IMR-90 (cell line): ENCODE measurements around the gene TBCD. TPM values are rescaled to one million over a fixed set of nuclear protein-coding genes. Genes with fewer than 3 reads are reported as not detected.

Experiments
- ATAC-seq: fragments of 200-7000 bp; cut with Tn5 transposase; 2 replicates; pipeline ENCODE4 v1.9.1; 2020; ENCODE audit warnings: low read depth, mild to moderate bottlenecking, moderate library complexity
- BruUV-seq: library from RNA; stranded (reverse); fragments of 400-500 nt; replicated peaks from 2 replicates; lab custom pipeline; 2021; lab: Mats Ljungman, UMichigan
- CTCF ChIA-PET: fragments of 300-600 bp; formaldehyde crosslinking; extraction: SDS; loops from one replicate; lab custom pipeline; 2021; ENCODE audit warnings: antibody characterized with exemption; lab: Yijun Ruan, JAX
- POLR2A ChIA-PET: fragments of 300-600 bp; sonication (Branson Sonifier 250); formaldehyde crosslinking; loops from one replicate; lab custom pipeline; 2022; ENCODE audit warnings: antibody characterized with exemption; ENCODE audit not compliant: unreplicated experiment; lab: Charles Lee
- DNase-seq: peaks from one replicate; pipeline ENCODE4 v3.0.0; 2013
- H2AFZ ChIP-seq: replicated peaks from 2 replicates; pipeline ENCODE3; 2013; ENCODE audit warnings: low read length, mild to moderate bottlenecking; ENCODE audit not compliant: poor library complexity
- H2AK5ac ChIP-seq: 2 replicates; pipeline ENCODE4 v1.6.1; 2013; ENCODE audit warnings: low read depth, low read length, inconsistent platforms
- H2AK9ac ChIP-seq: replicated peaks from 2 replicates; pipeline ENCODE3; 2013; ENCODE audit warnings: mild to moderate bottlenecking, low read depth, low read length, moderate library complexity; ENCODE audit not compliant: poor library complexity
- H2BK120ac ChIP-seq: 2 replicates; pipeline ENCODE4 v1.6.1; 2013; ENCODE audit warnings: low read depth, low read length, inconsistent platforms
- H2BK15ac ChIP-seq: 3 replicates; pipeline ENCODE4 v1.6.1; 2013; ENCODE audit warnings: low read depth, low read length, inconsistent platforms
- H2BK20ac ChIP-seq: 2 replicates; pipeline ENCODE4 v1.6.1; 2013; ENCODE audit warnings: low read depth, mild to moderate bottlenecking, inconsistent platforms, low read length, moderate library complexity
- H2BK5ac ChIP-seq: 2 replicates; pipeline ENCODE4 v1.6.1; 2013; ENCODE audit warnings: mild to moderate bottlenecking, low read depth, low read length, inconsistent platforms; ENCODE audit not compliant: poor library complexity, severe bottlenecking
- H3K14ac ChIP-seq: replicated peaks from 2 replicates; pipeline ENCODE4 v1.6.1; 2013; ENCODE audit warnings: low read depth, low read length, inconsistent platforms
- H3K18ac ChIP-seq: 2 replicates; pipeline ENCODE4 v1.6.1; 2013; ENCODE audit warnings: low read depth, low read length, control low read depth
- H3K23ac ChIP-seq: 2 replicates; pipeline ENCODE4 v1.6.1; 2013; ENCODE audit warnings: low read depth, low read length, inconsistent platforms
- H3K27ac ChIP-seq: 2 replicates; pipeline ENCODE4 v1.5.1; 2013; ENCODE audit warnings: mild to moderate bottlenecking, control low read depth, low read length; ENCODE audit not compliant: insufficient read depth
- H3K27me3 ChIP-seq: 2 replicates; pipeline ENCODE4 v1.6.1; 2013; ENCODE audit warnings: low read length; ENCODE audit not compliant: control insufficient read depth, insufficient read depth
- H3K36me3 ChIP-seq: 2 replicates; pipeline ENCODE4 v1.6.1; 2013; ENCODE audit warnings: low read length, mixed read lengths; ENCODE audit not compliant: control insufficient read depth, insufficient read depth
- H3K4ac ChIP-seq: 2 replicates; pipeline ENCODE4 v1.6.1; 2013; ENCODE audit warnings: low read depth, low read length, inconsistent platforms
- H3K4me1 ChIP-seq: 2 replicates; pipeline ENCODE4 v1.6.1; 2013; ENCODE audit warnings: low read length, mixed read lengths; ENCODE audit not compliant: control insufficient read depth, insufficient read depth
- H3K4me2 ChIP-seq: 2 replicates; pipeline ENCODE4 v1.6.1; 2013; ENCODE audit warnings: low read depth, mild to moderate bottlenecking, control low read depth, low read length, moderate library complexity
- H3K4me3 ChIP-seq: 2 replicates; pipeline ENCODE4 v1.5.1; 2013; ENCODE audit warnings: low read depth, mild to moderate bottlenecking, control low read depth, low read length, moderate library complexity; ENCODE audit not compliant: insufficient read depth
- H3K56ac ChIP-seq: 2 replicates; pipeline ENCODE4 v1.6.1; 2013; ENCODE audit warnings: low read length, inconsistent platforms; ENCODE audit not compliant: insufficient read depth; ENCODE audit errors: extremely low read depth
- H3K79me1 ChIP-seq, 2 experiments: 2 replicates each; pipeline ENCODE4 v1.6.1; 2013; ENCODE audit warnings: low read length in 2 of 2, inconsistent platforms in 1 of 2, low read depth in 1 of 2
- H3K9ac ChIP-seq: 2 replicates; pipeline ENCODE4 v1.6.1; 2013; ENCODE audit warnings: low read depth, low read length, control low read depth
- H3K9me1 ChIP-seq: 2 replicates; pipeline ENCODE4 v1.6.1; 2013; ENCODE audit warnings: low read length, inconsistent platforms; ENCODE audit not compliant: insufficient read depth
- H3K9me3 ChIP-seq: 2 replicates; pipeline ENCODE4 v1.6.1; 2013; ENCODE audit warnings: low read length; ENCODE audit not compliant: control insufficient read depth, insufficient read depth
- H4K20me1 ChIP-seq: 2 replicates; pipeline ENCODE4 v1.6.1; 2013; ENCODE audit warnings: low read length, inconsistent platforms; ENCODE audit not compliant: insufficient read depth
- H4K5ac ChIP-seq: 2 replicates; pipeline ENCODE4 v1.6.1; 2013; ENCODE audit warnings: mild to moderate bottlenecking, low read depth, low read length, control low read depth
- H4K8ac ChIP-seq, 2 experiments: 2 replicates each; pipeline ENCODE4 v1.6.1; 2013; ENCODE audit warnings: low read depth in 2 of 2, low read length in 2 of 2, control low read depth in 1 of 2, inconsistent platforms in 1 of 2
- H4K91ac ChIP-seq: 2 replicates; pipeline ENCODE4 v1.6.1; 2013; ENCODE audit warnings: low read depth, low read length, inconsistent platforms; ENCODE audit not compliant: insufficient read depth
- CHD1 ChIP-seq: IDR thresholded peaks from 2 replicates; pipeline ENCODE4 v1.6.1; 2012; ENCODE audit warnings: low read depth, low read length, improper control_type of control experiment
- RAD21 ChIP-seq: IDR thresholded peaks from 2 replicates; pipeline ENCODE4 v1.6.1; 2012; ENCODE audit warnings: low read length, improper control_type of control experiment
- RFX5 ChIP-seq: IDR thresholded peaks from 2 replicates; pipeline ENCODE4 v1.8.0; 2012; ENCODE audit warnings: low read depth, mild to moderate bottlenecking, low read length, moderate library complexity
- WGBS, 2 experiments: methylation state at CpG; one replicate each; pipeline versions ENCODE4 v1.1.5 to v1.1.7; 2013; ENCODE audit warnings: missing lambda C conversion rate in 2 of 2; ENCODE audit not compliant: insufficient read length in 1 of 2; ENCODE audit errors: extremely low coverage in 2 of 2; 5-methylcytosine and 5-hydroxymethylcytosine counted together
- dilution Hi-C: fragments of 300-500 bp; cut with HindIII; formaldehyde crosslinking; loops from one replicate; pipeline ENCODE4 v1.14.3; 2018; ENCODE audit warnings: low sequenced_read_pairs; ENCODE audit not compliant: unreplicated experiment
- in situ Hi-C: fragments of 300-500 bp; cut with MboI; formaldehyde crosslinking; loops from 3 replicates; pipeline ENCODE4 v1.14.3; 2019; ENCODE audit warnings: low sequenced_read_pairs, inconsistent platforms, mixed read lengths
- intact Hi-C: fragments of 100-400 bp; cut with micrococcal nuclease; formaldehyde crosslinking; loops from 2 replicates; pipeline ENCODE4 v1.10.0; 2022
- polyA plus RNA-seq, 3 experiments: library from polyadenylated mRNA; depleted of rRNA; stranded (reverse); fragments of >200 nt; gene quantifications; 2 replicates each; pipeline ENCODE4 v1.2.3, GENCODE V29; 2012; ENCODE audit warnings: low replicate concordance in 1 of 3
- total RNA-seq: library from RNA; depleted of rRNA; stranded (reverse); fragments of >200 nt; gene quantifications from 2 replicates; pipeline ENCODE4 v1.2.3, GENCODE V29; 2012
- TF ChIP-seq, protein P1 (sequence below): conservative IDR thresholded peaks from 2 replicates; pipeline ENCODE4 v1.5.1; 2012; ENCODE audit warnings: mild to moderate bottlenecking, low read depth, low read length, improper control_type of control experiment
- TF ChIP-seq, protein P2 (sequence below): fragments of 150-350 bp; IDR thresholded peaks from 2 replicates; pipeline ENCODE4 v1.6.1; 2017; ENCODE audit warnings: mild to moderate bottlenecking, antibody characterized with exemption, low read length, low read depth

TBCD gene
- total and polyA plus RNA-seq, 2 of the 4 experiments (the other 2 are of a cell fraction) = 21.9 to 54.5 TPM

DNA sequence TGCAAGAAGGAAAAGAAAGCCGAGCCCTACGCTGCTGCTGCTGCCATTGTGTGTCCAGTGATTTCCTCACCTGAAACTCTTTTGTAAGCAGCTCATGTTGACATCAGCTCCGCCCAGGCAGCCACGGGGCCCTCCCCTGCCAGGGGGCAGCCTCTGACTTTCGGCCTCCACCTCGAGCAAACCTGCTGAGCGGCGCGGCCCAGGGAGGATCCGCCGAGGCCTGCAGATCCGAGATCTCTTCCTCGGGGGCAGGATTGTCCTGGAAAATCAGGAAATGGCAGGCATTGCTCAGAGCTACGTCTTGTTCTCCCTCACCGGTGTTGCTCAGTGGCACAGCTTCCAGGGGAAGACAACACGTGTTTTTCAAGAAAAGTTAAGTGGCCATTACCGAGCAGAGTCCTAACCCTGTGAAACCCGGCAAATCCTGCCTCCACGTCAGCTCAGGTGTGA lies 123.6 kb downstream of the TBCD start:
- BruUV-seq = no TSS peak
- in situ Hi-C loops (no loop called here), intact Hi-C loops (loop anchor here (5.0 kb wide), 1 partner anchor 93 kb away; no protein-coding TSS in a partner anchor), dilution Hi-C loops (no loop called here)
- no peak overlapping the region for H3K14ac ChIP-seq
- no peaks in the 10 kb centered on the region for H3K27me3 ChIP-seq
- no peak overlapping the region for H4K91ac ChIP-seq
- H2BK120ac ChIP-seq = no peak overlapping the region
- no peak overlapping the region for H2AFZ ChIP-seq
- 0 out of 2 replicates have a peak, but pooled peaks cover 3% of the 10 kb centered on the region for H3K9me1 ChIP-seq
- H3K18ac ChIP-seq = no peak overlapping the region
- H4K8ac ChIP-seq = 0 out of 4 replicates have a peak overlapping the region, but pooled peaks of 1 of the 2 experiments have one; percentile 15
- H4K20me1 ChIP-seq = no peaks in the 10 kb centered on the region
- H4K5ac ChIP-seq = no peak overlapping the region
- H3K4ac ChIP-seq = peak overlapping the region; percentile 25; the same call in 1 of the 2 replicates
- POLR2A ChIA-PET = no interaction called here
- no peak overlapping the region for H2AK9ac ChIP-seq
- no peak overlapping the region for H3K56ac ChIP-seq
- no peak overlapping the region for H2BK15ac ChIP-seq
- H3K4me1 ChIP-seq = peaks cover 3% of the 10 kb centered on the region; the same call in 1 of the 2 replicates
- H3K79me1 ChIP-seq = peaks cover 9 to 28% of the 10 kb centered on the region in 2 experiments; a peak in 3 of 4 replicates
- no peak overlapping the region for H3K23ac ChIP-seq
- H2AK5ac ChIP-seq = 0 out of 2 replicates have a peak overlapping the region, but pooled peaks have one; percentile 4
- WGBS, 2 experiments = 88% methylated on average over 14 of the region's 19 CpGs; no CpG with 5 or more reads in 1 of the 2 experiments
- H3K27ac ChIP-seq = no peak overlapping the region
- TF ChIP-seq RAD21 (no peak), RFX5 (no peak), CHD1 (no peak)
- TF ChIP-seq, protein P1, sequence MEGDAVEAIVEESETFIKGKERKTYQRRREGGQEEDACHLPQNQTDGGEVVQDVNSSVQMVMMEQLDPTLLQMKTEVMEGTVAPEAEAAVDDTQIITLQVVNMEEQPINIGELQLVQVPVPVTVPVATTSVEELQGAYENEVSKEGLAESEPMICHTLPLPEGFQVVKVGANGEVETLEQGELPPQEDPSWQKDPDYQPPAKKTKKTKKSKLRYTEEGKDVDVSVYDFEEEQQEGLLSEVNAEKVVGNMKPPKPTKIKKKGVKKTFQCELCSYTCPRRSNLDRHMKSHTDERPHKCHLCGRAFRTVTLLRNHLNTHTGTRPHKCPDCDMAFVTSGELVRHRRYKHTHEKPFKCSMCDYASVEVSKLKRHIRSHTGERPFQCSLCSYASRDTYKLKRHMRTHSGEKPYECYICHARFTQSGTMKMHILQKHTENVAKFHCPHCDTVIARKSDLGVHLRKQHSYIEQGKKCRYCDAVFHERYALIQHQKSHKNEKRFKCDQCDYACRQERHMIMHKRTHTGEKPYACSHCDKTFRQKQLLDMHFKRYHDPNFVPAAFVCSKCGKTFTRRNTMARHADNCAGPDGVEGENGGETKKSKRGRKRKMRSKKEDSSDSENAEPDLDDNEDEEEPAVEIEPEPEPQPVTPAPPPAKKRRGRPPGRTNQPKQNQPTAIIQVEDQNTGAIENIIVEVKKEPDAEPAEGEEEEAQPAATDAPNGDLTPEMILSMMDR = no peak
- TF ChIP-seq, protein P2, sequence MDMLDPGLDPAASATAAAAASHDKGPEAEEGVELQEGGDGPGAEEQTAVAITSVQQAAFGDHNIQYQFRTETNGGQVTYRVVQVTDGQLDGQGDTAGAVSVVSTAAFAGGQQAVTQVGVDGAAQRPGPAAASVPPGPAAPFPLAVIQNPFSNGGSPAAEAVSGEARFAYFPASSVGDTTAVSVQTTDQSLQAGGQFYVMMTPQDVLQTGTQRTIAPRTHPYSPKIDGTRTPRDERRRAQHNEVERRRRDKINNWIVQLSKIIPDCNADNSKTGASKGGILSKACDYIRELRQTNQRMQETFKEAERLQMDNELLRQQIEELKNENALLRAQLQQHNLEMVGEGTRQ = no peak
- no peaks in the 10 kb centered on the region for H3K9me3 ChIP-seq
- H3K4me2 ChIP-seq = no peak overlapping the region
- no peak overlapping the region; the same call in 1 of the 2 replicates for H2BK20ac ChIP-seq
- no peak overlapping the region for H3K9ac ChIP-seq
- DNase-seq = no peak
- no peak overlapping the region for H3K4me3 ChIP-seq
- no peak overlapping the region for H2BK5ac ChIP-seq
- ATAC-seq = no peak
- CTCF ChIA-PET = interaction anchor here (2.0 kb wide), 1 partner anchor 10 kb away, joined by 6 read pairs; no protein-coding TSS in a partner anchor
- peaks cover 9% of the 10 kb centered on the region for H3K36me3 ChIP-seq
